HEK293 (cell line): Measurements from ENCODE around the gene TSC22D1.

Source experiments
- HOXA7 ChIP-seq: sonication (generic); formaldehyde crosslinking; IDR thresholded peaks from 2 replicates; pipeline ENCODE4 v1.8.1; 2022; ENCODE audit warnings: missing genetic modification reagents, borderline replicate concordance
- ZSCAN16 ChIP-seq: fragments of 450-650 bp; formaldehyde crosslinking; IDR thresholded peaks from 2 replicates; pipeline ENCODE4 v1.5.1; 2016; ENCODE audit warnings: missing biosample characterization, missing genetic modification characterization

TSC22D1 gene

GRCh38 chr13:44382635-44383145, 193.4 kb downstream of the TSC22D1 start (continued):
- TF ChIP-seq HOXA7 (CRISPR knock-in tag) (no peak), ZSCAN16 (tag by site-specific recombination) (no peak)
- TF ChIP-seq, all 188 proteins: peak for 0
